Measurements from ENCODE around the gene VWA5B1.

Gene VWA5B1

GRCh38 chr1:20401405-20402010 lies 110.8 kb downstream of the VWA5B1 start:
- peak in 13 of 42 donors; percentile 25 to 69 (median 41) for DNase-seq
- intact Hi-C loops (cut with DNase I) = no loop called here

- intact Hi-C loops (cut with DNase I) = no loop called here
- peak in 2 of 42 donors; percentile 8 to 32 for DNase-seq
These were observed 112.1 kb downstream of the VWA5B1 start for GRCh38 chr1:20402585-20403422.

- intact Hi-C loops (cut with DNase I) = no loop called here
- peak in 2 of 42 donors; percentile 13 to 30 for DNase-seq
These were observed 112.9 kb downstream of the VWA5B1 start for GRCh38 chr1:20403423-20404145.

GRCh38 chr1:20404466-20404865 lies 113.8 kb downstream of the VWA5B1 start:
- intact Hi-C loops (cut with DNase I) = no loop called here
- DNase-seq = peak; percentile 39 to 93 (median 72)
